ENCODE measurements around the gene CGB7. TPM values are rescaled to one million over a fixed set of nuclear protein-coding genes. Genes with fewer than 3 reads are reported as not detected.

CGB7 gene
- total and polyA plus RNA-seq, 2 of the 13 experiments (the other 11 are each of a cell fraction or from before 2014, with no cell fraction given): 0.07 TPM; not detected in 1

GRCh38 chr19:49084206-49085019, 26.9 kb upstream of the CGB7 start (continued):
- TF ChIP-seq PBX3 (CRISPR knock-in tag; IDR thresholded peaks at IDR 0.05; ENCODE audit: borderline replicate concordance): no peak
- TF ChIP-seq NR1H2 (CRISPR knock-in tag; IDR thresholded peaks at IDR 0.05; ENCODE audit: borderline replicate concordance, low read depth): no peak
- TF ChIP-seq, protein P1, sequence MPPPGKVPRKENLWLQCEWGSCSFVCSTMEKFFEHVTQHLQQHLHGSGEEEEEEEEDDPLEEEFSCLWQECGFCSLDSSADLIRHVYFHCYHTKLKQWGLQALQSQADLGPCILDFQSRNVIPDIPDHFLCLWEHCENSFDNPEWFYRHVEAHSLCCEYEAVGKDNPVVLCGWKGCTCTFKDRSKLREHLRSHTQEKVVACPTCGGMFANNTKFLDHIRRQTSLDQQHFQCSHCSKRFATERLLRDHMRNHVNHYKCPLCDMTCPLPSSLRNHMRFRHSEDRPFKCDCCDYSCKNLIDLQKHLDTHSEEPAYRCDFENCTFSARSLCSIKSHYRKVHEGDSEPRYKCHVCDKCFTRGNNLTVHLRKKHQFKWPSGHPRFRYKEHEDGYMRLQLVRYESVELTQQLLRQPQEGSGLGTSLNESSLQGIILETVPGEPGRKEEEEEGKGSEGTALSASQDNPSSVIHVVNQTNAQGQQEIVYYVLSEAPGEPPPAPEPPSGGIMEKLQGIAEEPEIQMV (CRISPR knock-in tag; IDR thresholded peaks at IDR 0.05; ENCODE audit: low read depth): peak; percentile 16; the same call in 1 of the 2 replicates
- TF ChIP-seq ZNF333 (CRISPR knock-in tag; IDR thresholded peaks at IDR 0.05; ENCODE audit: borderline replicate concordance): 0 out of 2 replicates have a peak, but pooled peaks have one; percentile 34
- no peak for TF ChIP-seq CREM (IDR thresholded peaks at IDR 0.05)
- no peak for TF ChIP-seq CREM (CRISPR knock-in tag; IDR thresholded peaks at IDR 0.05)
- TF ChIP-seq SOX13 (IDR thresholded peaks at IDR 0.05): no peak
- no peak for TF ChIP-seq SOX13 (CRISPR knock-in tag; conservative IDR thresholded peaks at IDR 0.05 in 1 of 2, IDR thresholded peaks at IDR 0.05 in 1 of 2)
- no peak for TF ChIP-seq FOXK2 (IDR thresholded peaks at IDR 0.05)
- TF ChIP-seq TCF7 (IDR thresholded peaks at IDR 0.05; ENCODE audit: low read depth): no peak
- TF ChIP-seq RNF219 (CRISPR knock-in tag; IDR thresholded peaks at IDR 0.05): no peak
- TF ChIP-seq HOXD1 (CRISPR knock-in tag; IDR thresholded peaks at IDR 0.05): no peak
- no peak for TF ChIP-seq KLF16 (CRISPR knock-in tag; IDR thresholded peaks at IDR 0.05)
- TF ChIP-seq, protein P2, sequence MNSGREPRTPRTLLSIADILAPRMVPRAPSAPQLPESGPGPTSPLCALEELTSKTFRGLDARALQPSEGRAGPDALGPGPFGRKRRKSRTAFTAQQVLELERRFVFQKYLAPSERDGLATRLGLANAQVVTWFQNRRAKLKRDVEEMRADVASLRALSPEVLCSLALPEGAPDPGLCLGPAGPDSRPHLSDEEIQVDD (CRISPR knock-in tag; IDR thresholded peaks at IDR 0.05; ENCODE audit: borderline replicate concordance): no peak
- TF ChIP-seq EED (CRISPR knock-in tag; IDR thresholded peaks at IDR 0.05): 0 out of 2 replicates have a peak, but pooled peaks have one; percentile 19
- TF ChIP-seq, protein P3, sequence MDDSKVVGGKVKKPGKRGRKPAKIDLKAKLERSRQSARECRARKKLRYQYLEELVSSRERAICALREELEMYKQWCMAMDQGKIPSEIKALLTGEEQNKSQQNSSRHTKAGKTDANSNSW (CRISPR knock-in tag; IDR thresholded peaks at IDR 0.05; ENCODE audit: borderline replicate concordance): no peak
- 0 out of 2 replicates have a peak, but pooled peaks have one; percentile 4 for TF ChIP-seq ZMAT3 (CRISPR knock-in tag; conservative IDR thresholded peaks at IDR 0.05)
- TF ChIP-seq HNF4G (IDR thresholded peaks at IDR 0.05; ENCODE audit: borderline replicate concordance, low read depth, low read length): peak; percentile 18; the same call in 1 of the 2 replicates
- TF ChIP-seq HNF4G (CRISPR knock-in tag; IDR thresholded peaks at IDR 0.05; ENCODE audit: borderline replicate concordance, low read depth): no peak
- TF ChIP-seq ZBTB1 (CRISPR knock-in tag; IDR thresholded peaks at IDR 0.05; ENCODE audit: borderline replicate concordance): no peak
- TF ChIP-seq, protein P4, sequence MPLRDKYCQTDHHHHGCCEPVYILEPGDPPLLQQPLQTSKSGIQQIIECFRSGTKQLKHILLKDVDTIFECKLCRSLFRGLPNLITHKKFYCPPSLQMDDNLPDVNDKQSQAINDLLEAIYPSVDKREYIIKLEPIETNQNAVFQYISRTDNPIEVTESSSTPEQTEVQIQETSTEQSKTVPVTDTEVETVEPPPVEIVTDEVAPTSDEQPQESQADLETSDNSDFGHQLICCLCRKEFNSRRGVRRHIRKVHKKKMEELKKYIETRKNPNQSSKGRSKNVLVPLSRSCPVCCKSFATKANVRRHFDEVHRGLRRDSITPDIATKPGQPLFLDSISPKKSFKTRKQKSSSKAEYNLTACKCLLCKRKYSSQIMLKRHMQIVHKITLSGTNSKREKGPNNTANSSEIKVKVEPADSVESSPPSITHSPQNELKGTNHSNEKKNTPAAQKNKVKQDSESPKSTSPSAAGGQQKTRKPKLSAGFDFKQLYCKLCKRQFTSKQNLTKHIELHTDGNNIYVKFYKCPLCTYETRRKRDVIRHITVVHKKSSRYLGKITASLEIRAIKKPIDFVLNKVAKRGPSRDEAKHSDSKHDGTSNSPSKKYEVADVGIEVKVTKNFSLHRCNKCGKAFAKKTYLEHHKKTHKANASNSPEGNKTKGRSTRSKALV (CRISPR knock-in tag; IDR thresholded peaks at IDR 0.05): no peak
- 0 out of 2 replicates have a peak, but pooled peaks have one; percentile 18 for TF ChIP-seq ZBTB42 (CRISPR knock-in tag; IDR thresholded peaks at IDR 0.05)
